Epithelial cell of esophagus (primary cell): ENCODE results near the gene P3R3URF.
"Not testable (repeated sequence)": the region's sequence is repeated elsewhere in the genome, so short reads cannot be mapped to it uniquely, and the experiment has no call there.

ENCODE experiments used
- DNase-seq: peaks from one replicate; pipeline ENCODE4 v3.0.0; 2010; ENCODE audit warnings: low read depth
- H3K4me3 ChIP-seq: 2 replicates; pipeline ENCODE4 v1.5.1; 2011; ENCODE audit warnings: mild to moderate bottlenecking, low read length, control low read depth
- CTCF ChIP-seq: IDR thresholded peaks from 2 replicates; pipeline ENCODE4 v1.5.1; 2011; ENCODE audit warnings: low read depth, mild to moderate bottlenecking, low read length, control low read depth, inconsistent platforms; ENCODE audit not compliant: insufficient read depth; ENCODE audit errors: missing control alignments

Gene P3R3URF

GRCh38 chr1:46176211-46176865, at the start of gene P3R3URF:
TSS of gene P3R3URF (minus strand) at chr1:46176488. CDS start at chr1:46176471, 17 bp downstream.
- no peak for DNase-seq
- H3K4me3 ChIP-seq: no peak within 1 kb of the TSS
- TF ChIP-seq CTCF: no peak

- no peak overlapping the region for H3K4me3 ChIP-seq
- no peak for DNase-seq
- no peak for TF ChIP-seq CTCF
These were observed 48.7 kb upstream of the P3R3URF start for GRCh38 chr1:46224966-46225365.

- peak; percentile 91 for DNase-seq
- TF ChIP-seq CTCF: peak; percentile 96
- H3K4me3 ChIP-seq: no peak overlapping the region
These were observed 47.2 kb upstream of the P3R3URF start for GRCh38 chr1:46223472-46223943.

GRCh38 chr1:46223055-46223454, 46.8 kb upstream of the P3R3URF start:
- DNase-seq, H3K4me3 ChIP-seq: not testable (repeated sequence)

- DNase-seq: no peak
- H3K4me3 ChIP-seq: no peak overlapping the region
- TF ChIP-seq CTCF: no peak
These were observed 45.5 kb upstream of the P3R3URF start for GRCh38 chr1:46221749-46222148.

GRCh38 chr1:46220808-46221207, 44.5 kb upstream of the P3R3URF start:
- DNase-seq: no peak
- H3K4me3 ChIP-seq: no peak overlapping the region
- TF ChIP-seq CTCF: no peak

- no peak for DNase-seq
- no peak for TF ChIP-seq CTCF
These were observed 43.5 kb upstream of the P3R3URF start for GRCh38 chr1:46219551-46220520.

More at GRCh38 chr1:46219551-46220520, 43.5 kb upstream of the P3R3URF start:
- no peak overlapping the region for H3K4me3 ChIP-seq
